HG03025 (cell line): ENCODE measurements around the gene POLR2L.

ENCODE experiments used
- ATAC-seq: cut with Tn5 transposase; IDR thresholded peaks from one replicate; pipeline ENCODE4 v1.9.1; 2021; ENCODE audit warnings: mild to moderate bottlenecking, moderate library complexity; ENCODE audit not compliant: unreplicated experiment, low FRiP score

Gene POLR2L

DNA sequence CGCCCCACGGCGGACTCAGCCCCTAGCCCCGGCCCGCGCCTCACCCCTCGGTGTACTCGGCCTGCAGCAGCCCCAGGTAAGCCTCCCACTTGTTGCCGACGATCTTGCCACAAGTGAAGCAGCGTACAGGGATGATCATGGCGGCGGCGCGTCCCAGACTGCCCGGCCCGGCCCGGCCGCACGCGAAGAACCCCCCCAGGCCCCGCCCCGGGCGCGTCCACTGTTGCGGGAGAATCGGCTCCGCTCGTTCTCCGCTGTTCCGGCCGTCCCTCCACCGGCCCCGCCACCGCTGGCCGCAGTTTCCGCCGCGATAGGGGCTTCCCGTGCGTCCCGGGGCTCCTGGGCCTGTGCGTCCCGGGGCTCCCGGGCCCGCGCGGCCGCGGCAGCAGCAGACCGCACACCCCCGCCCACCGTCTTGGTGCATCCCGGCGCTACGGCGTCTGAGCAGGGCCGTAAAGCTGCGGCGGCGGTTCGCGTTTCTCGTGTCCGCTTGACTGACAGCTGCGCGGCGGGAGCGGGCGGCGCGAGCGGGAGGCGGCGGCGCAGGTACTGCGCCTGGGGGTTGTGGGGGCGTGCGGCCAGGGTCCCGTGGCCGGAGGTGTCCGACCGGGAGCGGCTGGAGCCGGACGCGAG, at the start of gene POLR2L, which contains the start of gene TSPAN4:
TSS of gene POLR2L (minus strand) at position 160 of the 633 bp plus-strand sequence. CDS start at position 139, 21 bp downstream.
TSS of gene TSPAN4 (plus strand) at position 483 of the 633 bp plus-strand sequence. CDS start 7,453 bp downstream, outside the sequence.
- peak; percentile 52 for ATAC-seq

- ATAC-seq: no peak
These were observed 48.6 kb upstream of the POLR2L start for GRCh38 chr11:890794-891540.

GRCh38 chr11:889687-890475, 47.6 kb upstream of the POLR2L start:
- ATAC-seq: no peak

GRCh38 chr11:889257-889656, 46.9 kb upstream of the POLR2L start:
- ATAC-seq: no peak

DNA sequence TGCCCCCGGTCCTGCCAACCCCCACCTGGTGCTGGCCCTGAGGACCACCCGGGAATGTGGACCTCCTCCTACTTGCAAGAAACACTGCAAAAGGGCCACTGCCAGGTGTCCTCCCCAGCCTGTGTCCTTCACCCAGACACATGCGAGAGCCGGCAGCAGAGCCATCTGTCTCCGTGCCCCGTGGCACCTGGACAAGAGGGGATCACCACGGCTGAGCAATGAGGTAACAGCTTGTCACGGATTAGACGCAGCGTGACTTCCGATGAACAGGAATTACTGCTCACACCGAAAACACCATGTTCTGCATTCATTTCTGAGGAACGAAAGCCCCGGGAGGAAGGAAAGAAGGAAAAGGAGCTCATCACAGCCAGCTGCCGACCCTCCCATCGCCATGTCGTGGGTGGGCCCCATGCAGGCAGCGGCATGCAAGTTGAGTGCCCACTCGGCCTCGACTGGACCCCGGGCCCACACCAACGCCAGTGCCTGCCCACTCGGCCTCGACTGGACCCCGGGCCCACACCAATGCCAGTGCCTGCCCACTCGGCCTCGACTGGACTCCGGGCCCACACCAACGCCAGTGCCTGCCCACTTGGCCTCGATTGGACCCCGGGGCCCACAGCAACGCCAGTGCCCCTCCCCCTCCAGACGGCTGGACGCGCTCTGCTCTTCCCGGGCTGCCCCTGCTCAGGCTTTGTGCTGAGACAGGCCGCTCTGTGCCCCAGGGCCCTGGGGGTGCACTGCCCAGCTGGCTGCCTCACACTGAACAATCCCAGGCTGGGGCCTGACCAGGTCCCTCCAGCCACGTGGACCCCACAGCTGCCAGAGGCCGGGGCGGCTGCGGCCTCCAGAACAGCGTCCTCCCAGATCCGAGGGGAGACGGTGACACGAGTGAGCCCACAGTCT, 46.2 kb upstream of the POLR2L start:
- no peak for ATAC-seq

- no peak for ATAC-seq
These were observed 45.3 kb upstream of the POLR2L start for GRCh38 chr11:887589-887988.

- ATAC-seq: no peak
These were observed 44.2 kb upstream of the POLR2L start for GRCh38 chr11:886568-886967.

DNA sequence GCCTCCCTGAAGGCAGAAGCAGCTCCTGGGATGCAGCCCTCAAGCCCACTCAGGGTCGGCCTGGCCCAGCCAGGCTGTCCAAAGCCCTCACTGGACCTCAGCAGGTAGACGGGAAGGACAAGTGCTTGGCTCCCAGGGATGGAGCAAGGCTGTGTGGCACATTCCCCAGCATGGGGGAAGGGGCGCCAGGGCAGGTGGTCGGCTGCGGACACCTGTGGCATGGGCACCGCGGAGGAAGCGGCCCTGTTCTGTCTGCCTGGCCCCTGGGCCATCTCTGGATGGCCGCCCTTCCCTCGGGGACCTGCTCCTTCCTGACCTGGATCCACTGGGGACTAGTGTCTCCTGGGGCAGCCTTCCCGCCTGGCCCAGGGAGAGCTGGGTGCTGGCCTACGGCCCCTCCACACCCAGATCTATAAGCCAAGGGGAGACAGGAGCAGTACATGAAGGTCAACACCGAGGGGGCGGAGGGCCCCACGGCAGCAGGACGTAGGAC, 42.3 kb upstream of the POLR2L start:
- no peak for ATAC-seq

- ATAC-seq: no peak
These were observed 41.2 kb upstream of the POLR2L start for GRCh38 chr11:883527-883926.

- ATAC-seq: no peak
These were observed 40.3 kb upstream of the POLR2L start for GRCh38 chr11:882596-882995.

DNA sequence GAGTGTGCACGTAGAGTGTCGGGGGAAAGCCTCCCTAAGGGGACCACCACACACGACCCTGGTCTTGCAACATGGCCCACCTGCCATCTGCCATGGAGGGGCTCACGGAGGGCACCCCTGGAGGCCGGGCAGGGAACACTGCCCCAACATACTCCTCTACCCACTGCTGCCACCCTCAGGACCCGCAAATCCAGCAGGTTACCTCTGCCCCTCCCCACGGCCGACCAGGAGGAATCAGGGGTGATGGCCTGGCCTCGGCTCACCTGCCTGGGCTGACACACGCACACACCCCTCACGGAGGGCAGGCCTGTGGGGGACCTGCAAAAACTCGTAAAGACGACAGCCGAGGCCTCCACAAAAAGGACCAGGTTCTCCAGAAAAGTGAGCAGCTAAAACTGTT, 38.1 kb upstream of the POLR2L start:
- no peak for ATAC-seq

DNA sequence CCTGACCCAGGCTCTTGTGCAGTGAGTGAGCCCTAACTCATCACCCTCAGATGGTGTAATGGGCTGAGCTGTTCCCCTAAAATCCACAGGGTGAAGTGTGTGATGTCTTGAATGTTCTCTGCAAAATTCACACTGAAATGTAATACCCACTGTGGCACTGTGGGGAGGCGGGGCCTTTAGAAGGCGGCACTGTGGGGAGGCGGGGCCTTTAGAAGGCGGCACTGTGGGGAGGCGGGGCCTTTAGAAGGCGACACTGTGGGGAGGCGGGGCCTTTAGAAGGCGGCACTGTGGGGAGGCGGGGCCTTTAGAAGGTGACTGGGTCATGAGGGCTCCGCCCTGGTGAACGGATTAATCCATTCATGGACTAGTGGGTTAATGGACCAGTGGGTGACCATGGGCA, 35.2 kb upstream of the POLR2L start:
- no peak for ATAC-seq

DNA sequence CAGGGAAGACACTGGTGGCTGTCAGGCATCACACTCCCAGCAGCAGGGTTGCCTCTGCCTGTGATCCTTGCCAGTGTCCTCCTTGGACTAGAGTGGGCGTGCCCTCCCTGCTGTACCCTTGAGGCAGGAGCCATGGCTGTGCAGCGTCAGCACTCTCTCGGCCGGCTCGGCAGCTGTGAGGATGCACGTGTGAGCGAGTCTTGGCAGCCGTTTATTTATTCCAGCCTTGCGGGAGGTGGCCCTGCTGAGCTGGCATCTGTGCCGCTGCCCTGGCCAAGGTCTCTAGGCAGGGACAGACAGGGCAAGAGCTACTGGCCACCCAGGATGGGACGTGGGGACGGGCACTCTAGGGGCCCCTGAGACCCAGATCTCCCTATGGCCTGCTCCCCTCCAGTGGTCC, 34.2 kb upstream of the POLR2L start:
- ATAC-seq: no peak

GRCh38 chr11:875769-876301, 33.5 kb upstream of the POLR2L start:
- no peak for ATAC-seq

GRCh38 chr11:875203-875602, 32.9 kb upstream of the POLR2L start:
- ATAC-seq: no peak

DNA sequence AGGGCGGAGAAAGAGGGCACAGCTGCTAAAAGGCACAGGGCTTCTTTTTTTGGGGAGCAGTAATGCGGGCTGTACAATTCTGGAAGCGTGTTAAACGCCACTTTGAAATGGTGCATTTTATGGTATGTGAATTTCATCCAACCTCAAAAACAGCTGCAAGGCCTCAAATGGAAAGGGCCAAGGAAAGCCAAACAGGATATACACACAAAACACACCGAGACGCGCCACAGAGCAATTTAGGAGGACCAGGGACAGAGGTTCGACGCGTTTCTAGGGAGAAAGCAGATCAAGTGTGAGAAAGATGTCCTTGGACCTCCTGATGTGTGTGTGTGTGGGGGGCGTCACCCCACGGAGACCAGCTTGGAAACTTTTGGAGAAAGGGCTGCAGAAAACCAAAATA, 31.4 kb upstream of the POLR2L start:
- no peak for ATAC-seq

GRCh38 chr11:872799-873198, 30.5 kb upstream of the POLR2L start:
- no peak for ATAC-seq

DNA sequence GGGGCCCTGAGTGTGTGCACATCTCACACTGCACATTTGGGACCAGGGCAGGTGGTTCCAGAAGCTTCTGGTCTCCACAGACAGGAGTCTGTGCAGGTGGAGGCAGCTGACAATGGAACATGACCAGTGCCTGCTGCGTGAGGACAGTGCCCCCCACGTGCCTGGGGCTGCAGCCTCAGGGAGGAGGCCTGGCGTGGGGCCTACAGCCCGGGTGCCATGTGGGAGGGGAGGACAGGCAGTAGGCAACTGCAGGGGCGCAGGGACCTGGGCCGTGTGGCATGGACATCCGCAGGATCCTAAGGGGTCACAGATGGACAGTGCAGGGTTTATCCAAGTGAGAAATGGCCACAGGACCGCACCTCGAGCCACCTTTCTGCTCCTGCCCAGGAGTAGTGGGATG, 29.1 kb upstream of the POLR2L start:
- ATAC-seq: no peak

DNA sequence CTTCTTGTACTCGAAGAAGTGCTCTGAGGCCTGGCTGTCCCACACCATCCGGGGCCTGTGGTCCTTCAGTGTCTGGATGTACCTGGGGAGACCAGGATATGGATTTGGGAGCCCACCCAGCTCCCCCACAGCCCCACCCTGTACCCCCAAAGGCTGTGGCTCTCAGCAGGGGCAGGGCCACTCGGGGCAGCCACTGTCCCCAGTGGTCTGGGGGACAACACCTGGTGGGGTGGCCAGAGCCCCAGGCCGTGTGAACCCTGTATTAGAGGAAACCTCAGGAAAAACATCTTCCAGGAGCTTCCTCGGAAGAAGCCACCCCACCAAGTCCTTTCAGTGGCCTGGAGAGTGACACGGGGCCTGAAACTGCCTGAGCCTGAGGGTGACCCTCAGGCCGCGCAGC, 28.1 kb upstream of the POLR2L start:
- ATAC-seq: no peak

GRCh38 chr11:870127-870413, 27.7 kb upstream of the POLR2L start:
- no peak for ATAC-seq
